Small intestine (tissue), 7 donors: Measurements from ENCODE around the gene CDC14A. TPM values are rescaled to one million over a fixed set of nuclear protein-coding genes. Genes with fewer than 3 reads are reported as not detected.

Source experiments
- DNase-seq, 2 donors: peaks; one replicate each; pipeline versions ENCODE4 v3.0.0 to v3.0.0-alpha.2; 2013
- FAIRE-seq: peaks from 2 replicates; lab custom pipeline; 2012; peaks lifted over from hg19 to GRCh38; lab: Jason Lieb, UNC
- H3K27ac ChIP-seq, 3 donors: one replicate each; pipeline ENCODE4 v1.5.1; 2013; ENCODE audit warnings: low read length in 2 of 3, mild to moderate bottlenecking in 2 of 3, control low read depth in 1 of 3, inconsistent platforms in 1 of 3, low read depth in 1 of 3, moderate library complexity in 1 of 3
- H3K27me3 ChIP-seq, 3 donors: one replicate each; pipeline ENCODE4 v1.6.1; 2013; ENCODE audit warnings: low read length in 3 of 3, inconsistent platforms in 1 of 3; ENCODE audit not compliant: control insufficient read depth in 3 of 3, insufficient read depth in 3 of 3
- H3K36me3 ChIP-seq, 3 donors: one replicate each; pipeline ENCODE4 v1.6.1; 2013; ENCODE audit warnings: low read length in 3 of 3, inconsistent platforms in 1 of 3, low read depth in 1 of 3, mild to moderate bottlenecking in 1 of 3, moderate library complexity in 1 of 3; ENCODE audit not compliant: control insufficient read depth in 3 of 3, insufficient read depth in 2 of 3
- H3K4me1 ChIP-seq, 3 donors: one replicate each; pipeline ENCODE4 v1.6.1; 2013; ENCODE audit warnings: low read length in 2 of 3, inconsistent platforms in 1 of 3, low read depth in 1 of 3, mild to moderate bottlenecking in 1 of 3, moderate library complexity in 1 of 3; ENCODE audit not compliant: control insufficient read depth in 3 of 3, insufficient read depth in 2 of 3
- H3K4me3 ChIP-seq, 3 donors: one replicate each; pipeline ENCODE4 v1.5.1; 2013; ENCODE audit warnings: low read length in 3 of 3, control low read depth in 1 of 3, inconsistent platforms in 1 of 3, low read depth in 1 of 3, mild to moderate bottlenecking in 1 of 3, moderate library complexity in 1 of 3
- H3K9me3 ChIP-seq, 2 donors: one replicate each; pipeline ENCODE4 v1.6.1; 2013; ENCODE audit warnings: low read depth in 1 of 2, low read length in 1 of 2; ENCODE audit not compliant: control insufficient read depth in 2 of 2, insufficient read depth in 1 of 2
- WGBS, 3 donors: extraction: QIAGEN DNeasy Blood & Tissue Kit; methylation state at CpG; one replicate each; pipeline ENCODE4 v1.1.7; 2013; 5-methylcytosine and 5-hydroxymethylcytosine counted together
- polyA plus RNA-seq, 4 donors: library from polyadenylated mRNA; stranded (reverse) in 3 of 4; unstranded in 1 of 4; fragments of 200-250 nt in 3 of 4; fragments of 120-200 nt in 1 of 4; gene quantifications; one replicate each; pipeline versions ENCODE4 v1.2.1 to v1.2.3, GENCODE V29; 2013
- donor health status: healthy with polysubstance abuse.
- donor health status: control.
- donor health status: control.
- donor health status: Bipolar disorder and iron deficiency.
- donor health status: healthy.

The CDC14A gene
- polyA plus RNA-seq, 4 donors: 4.2 to 18.0 (median 12.6) TPM

GRCh38 chr1:100438789-100439188, 86.5 kb downstream of the CDC14A start:
- no peak overlapping the region for H3K4me3 ChIP-seq
- DNase-seq: no peak
- WGBS, 3 donors: 80 to 90% (median 87%) methylated on average over 3 of the region's 3 CpGs
- H3K4me1 ChIP-seq: peaks cover 0 to 9% (median 2%) of the 10 kb centered on the region in 3 donors
- H3K27ac ChIP-seq: peak overlapping the region in 2 of 3 donors; percentile 36 to 41
- H3K27me3 ChIP-seq: no peaks in the 10 kb centered on the region
- FAIRE-seq: no peak
- H3K36me3 ChIP-seq: peaks cover 0 to 1% (median 0%) of the 10 kb centered on the region in 3 donors
- H3K9me3 ChIP-seq: no peaks in the 10 kb centered on the region

DNA sequence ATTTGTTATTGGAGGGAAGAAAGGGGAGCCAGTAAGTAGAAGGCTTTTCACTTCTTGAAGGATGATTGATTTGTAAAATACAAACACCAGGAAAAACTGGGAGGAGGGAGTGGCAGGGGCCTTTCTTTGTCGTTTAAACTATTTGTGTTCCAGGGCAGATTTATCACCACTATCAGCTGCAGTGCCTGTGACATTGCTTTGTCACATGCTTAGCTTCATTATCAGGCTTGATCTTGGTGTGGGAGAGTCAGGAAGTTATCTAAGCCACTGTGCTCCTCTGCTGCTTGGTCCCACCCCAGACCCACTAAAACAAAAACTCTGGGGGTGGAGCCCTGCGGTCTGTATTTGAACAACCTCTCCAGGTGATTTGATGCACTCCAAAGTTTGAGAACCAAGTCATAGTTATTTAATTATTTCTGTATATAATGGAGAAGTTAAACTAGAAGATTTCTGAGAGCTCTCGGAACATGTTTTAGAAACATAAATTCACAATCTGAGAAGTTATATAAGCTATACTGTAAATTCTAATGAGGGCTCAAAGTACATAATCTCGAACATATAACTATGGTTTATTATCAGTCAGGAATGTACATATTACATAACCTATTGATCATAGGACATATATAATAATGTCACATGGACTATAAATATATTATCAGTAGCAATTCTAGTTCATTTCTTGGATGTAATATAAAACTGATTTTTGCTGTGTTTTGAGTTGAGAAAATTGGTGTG, 87.9 kb downstream of the CDC14A start:
- WGBS, 3 donors: 9 to 35% (median 20%) methylated on average over 4 of the region's 4 CpGs
- FAIRE-seq (peak; percentile 84), DNase-seq (peak; percentile 67 to 82)
- peaks cover 0 to 2% (median 1%) of the 10 kb centered on the region in 3 donors for H3K36me3 ChIP-seq
- H3K27me3 ChIP-seq: no peaks in the 10 kb centered on the region
- peaks cover 0 to 14% (median 2%) of the 10 kb centered on the region in 3 donors for H3K4me1 ChIP-seq
- peak overlapping the region; percentile 21 to 70 (median 50) for H3K27ac ChIP-seq
- H3K4me3 ChIP-seq: no peak overlapping the region
- H3K9me3 ChIP-seq: no peaks in the 10 kb centered on the region

GRCh38 chr1:100441146-100441545, 88.8 kb downstream of the CDC14A start:
- H3K36me3 ChIP-seq: peaks cover 0 to 2% (median 0%) of the 10 kb centered on the region in 3 donors
- 81 to 89% (median 83%) methylated on average over 2 of the region's 2 CpGs for WGBS, 3 donors
- peaks cover 0 to 14% (median 2%) of the 10 kb centered on the region in 3 donors for H3K4me1 ChIP-seq
- H3K27ac ChIP-seq: no peak overlapping the region
- DNase-seq: no peak
- no peaks in the 10 kb centered on the region for H3K27me3 ChIP-seq
- no peak for FAIRE-seq
- no peak overlapping the region for H3K4me3 ChIP-seq
- no peaks in the 10 kb centered on the region for H3K9me3 ChIP-seq

- Histone ChIP-seq H3K36me3 (peaks cover 0 to 2% (median 0%) of the 10 kb centered on the region in 3 donors), H3K27me3 (no peaks in the 10 kb centered on the region), H3K9me3 (no peaks in the 10 kb centered on the region), H3K4me1 (peaks cover 0 to 14% (median 2%) of the 10 kb centered on the region in 3 donors), H3K4me3 (no peak overlapping the region), H3K27ac (peak overlapping the region in 1 of 3 donors; percentile 32)
- DNase-seq: peak in 1 of 2 donors; percentile 13
- 74 to 86% (median 76%) methylated on average over 1 of the region's 1 CpG for WGBS, 3 donors
- no peak for FAIRE-seq
These were observed 89.3 kb downstream of the CDC14A start for GRCh38 chr1:100441651-100442050.

GRCh38 chr1:100443811-100444571, 91.7 kb downstream of the CDC14A start:
- Histone ChIP-seq H3K36me3 (peaks cover 0 to 2% (median 2%) of the 10 kb centered on the region in 3 donors), H3K4me3 (no peak overlapping the region), H3K27ac (peak overlapping the region; percentile 5 to 79 (median 28)), H3K4me1 (peaks cover 0 to 14% (median 2%) of the 10 kb centered on the region in 3 donors), H3K9me3 (no peaks in the 10 kb centered on the region), H3K27me3 (no peaks in the 10 kb centered on the region)
- FAIRE-seq (no peak), DNase-seq (peak in 1 of 2 donors; percentile 23)
- WGBS, 3 donors: 65 to 89% (median 71%) methylated on average over 7 of the region's 7 CpGs

GRCh38 chr1:100445565-100445964, 93.3 kb downstream of the CDC14A start:
- Histone ChIP-seq H3K9me3 (no peaks in the 10 kb centered on the region), H3K27ac (no peak overlapping the region), H3K4me1 (peaks cover 0 to 6% (median 0%) of the 10 kb centered on the region in 3 donors), H3K27me3 (no peaks in the 10 kb centered on the region), H3K4me3 (no peak overlapping the region), H3K36me3 (peaks cover 0 to 4% (median 2%) of the 10 kb centered on the region in 3 donors)
- peak in 1 of 2 donors; percentile 19 for DNase-seq
- no peak for FAIRE-seq

- 83 to 87% (median 84%) methylated on average over 1 of the region's 1 CpG for WGBS, 3 donors
- peak in 1 of 2 donors; percentile 17 for DNase-seq
- Histone ChIP-seq H3K27ac (no peak overlapping the region), H3K36me3 (peaks cover 0 to 4% (median 2%) of the 10 kb centered on the region in 3 donors), H3K27me3 (no peaks in the 10 kb centered on the region), H3K4me1 (peaks cover 0 to 6% (median 0%) of the 10 kb centered on the region in 3 donors), H3K4me3 (no peak overlapping the region), H3K9me3 (no peaks in the 10 kb centered on the region)
- no peak for FAIRE-seq
These were observed 96.1 kb downstream of the CDC14A start for GRCh38 chr1:100448366-100448765.

DNA sequence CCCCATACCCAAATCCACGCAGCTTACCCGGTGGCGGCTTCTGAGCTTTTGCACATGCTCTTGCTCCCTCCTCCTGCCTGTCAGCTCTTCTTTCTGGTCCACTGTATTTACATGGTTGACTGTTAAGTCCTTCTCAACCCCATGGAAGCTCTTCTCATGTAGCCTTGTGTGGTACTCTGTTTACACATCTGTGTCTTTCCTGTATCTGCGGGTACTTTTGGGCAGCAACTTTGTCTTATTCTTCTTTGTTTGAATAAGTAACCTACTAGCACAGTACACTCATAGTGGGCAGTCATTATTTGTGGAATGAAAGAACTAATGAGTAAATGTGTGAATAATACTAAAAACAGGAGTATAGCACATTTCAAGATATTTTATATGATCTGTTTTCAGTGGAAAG, 97.2 kb downstream of the CDC14A start:
- Histone ChIP-seq H3K9me3 (no peaks in the 10 kb centered on the region), H3K4me1 (no peaks in the 10 kb centered on the region), H3K36me3 (peaks cover 0 to 5% (median 4%) of the 10 kb centered on the region in 3 donors), H3K27me3 (no peaks in the 10 kb centered on the region), H3K4me3 (no peak overlapping the region), H3K27ac (no peak overlapping the region)
- 61 to 82% (median 72%) methylated on average over 4 of the region's 4 CpGs for WGBS, 3 donors
- FAIRE-seq (no peak), DNase-seq (no peak)
